Panc1 (cell line): ENCODE data around the gene SCG2. TPM values are rescaled to one million over a fixed set of nuclear protein-coding genes. Genes with fewer than 3 reads are reported as not detected.

Experiments
- ATAC-seq: fragments of 200-7000 bp; cut with Tn5 transposase; 2 replicates; pipeline ENCODE4 v1.9.1; 2020; ENCODE audit warnings: mild to moderate bottlenecking, moderate library complexity
- BruUV-seq: library from RNA; stranded (reverse); fragments of 400-500 nt; replicated peaks from 2 replicates; lab custom pipeline; 2021; lab: Mats Ljungman, UMichigan
- CTCF ChIA-PET: fragments of 300-600 bp; sonication (Branson Sonifier 250); formaldehyde crosslinking; loops from one replicate; lab custom pipeline; 2022; ENCODE audit warnings: antibody characterized with exemption; lab: Charles Lee
- POLR2A ChIA-PET: fragments of 300-600 bp; sonication (Branson Sonifier 250); formaldehyde crosslinking; loops from one replicate; lab custom pipeline; 2022; ENCODE audit warnings: antibody characterized with exemption; lab: Charles Lee
- DNase-seq: peaks from one replicate; pipeline ENCODE4 v3.0.0-alpha.2; 2010; ENCODE audit warnings: low read depth, low spot score
- H3K27ac ChIP-seq: 2 replicates; pipeline ENCODE4 v1.5.1; 2011; ENCODE audit warnings: mild to moderate bottlenecking, low read length, inconsistent platforms
- H3K27me3 ChIP-seq: fragments of 200-500 bp; sonication (Bioruptor generic); 2 replicates; pipeline ENCODE4 v1.6.0; 2014; ENCODE audit warnings: low read length, inconsistent platforms; ENCODE audit not compliant: control insufficient read depth, insufficient read depth
- H3K36me3 ChIP-seq: fragments of 200-500 bp; sonication (Bioruptor generic); 2 replicates; pipeline ENCODE4 v1.5.1; 2014; ENCODE audit warnings: inconsistent platforms, mild to moderate bottlenecking, low read length, moderate library complexity; ENCODE audit not compliant: control insufficient read depth, insufficient read depth
- H3K4me1 ChIP-seq: 2 replicates; pipeline ENCODE4 v1.5.1; 2011; ENCODE audit warnings: inconsistent platforms, mild to moderate bottlenecking, low read length, moderate library complexity; ENCODE audit not compliant: control insufficient read depth, insufficient read depth
- H3K4me3 ChIP-seq, 2 experiments: 2 replicates each; pipeline ENCODE4 v1.5.1; 2011 to 2012; ENCODE audit warnings: low read depth in 2 of 2, low read length in 2 of 2, mild to moderate bottlenecking in 2 of 2, inconsistent platforms in 1 of 2, moderate library complexity in 1 of 2
- H3K9me3 ChIP-seq: fragments of 200-500 bp; sonication (Bioruptor generic); 2 replicates; pipeline ENCODE4 v1.5.1; 2014; ENCODE audit warnings: low read depth, mild to moderate bottlenecking, inconsistent platforms, low read length, moderate library complexity; ENCODE audit not compliant: control insufficient read depth, insufficient read depth
- POLR2AphosphoS5 ChIP-seq: IDR thresholded peaks from 2 replicates; pipeline ENCODE4 v1.6.1; 2012; ENCODE audit warnings: mild to moderate bottlenecking, low read depth, low read length, moderate library complexity
- SIN3A ChIP-seq: IDR thresholded peaks from 2 replicates; pipeline ENCODE4 v1.6.1; 2012; ENCODE audit warnings: low read depth, mild to moderate bottlenecking, low read length, moderate library complexity, borderline replicate concordance; ENCODE audit not compliant: insufficient read depth
- TCF7L2 ChIP-seq: IDR thresholded peaks from 2 replicates; pipeline ENCODE4 v1.6.1; 2011; ENCODE audit warnings: mild to moderate bottlenecking, low read depth, low read length, inconsistent platforms
- in situ Hi-C: cut with HindIII; loops from 2 replicates; pipeline ENCODE4 v1.10.0; 2016; ENCODE audit warnings: low sequenced_read_pairs, low pct_unique_long_range_greater_than_20kb
- intact Hi-C: fragments of 100-400 bp; cut with micrococcal nuclease; formaldehyde crosslinking; loops from one replicate; pipeline ENCODE4 v1.10.0; 2022; ENCODE audit not compliant: unreplicated experiment
- total RNA-seq: library from RNA; stranded (reverse); gene quantifications from one replicate; pipeline ENCODE4 v1.2.1, GENCODE V29; 2021; ENCODE audit not compliant: unreplicated experiment
- TF ChIP-seq, protein P1 (sequence below): fragments of 450-650 bp; IDR thresholded peaks from 2 replicates; pipeline ENCODE4 v1.5.1; 2017; ENCODE audit warnings: mild to moderate bottlenecking
- TF ChIP-seq, protein P2 (sequence below), 2 experiments: IDR thresholded peaks; 2 replicates each; pipeline ENCODE4 v1.6.1; 2011 to 2012; ENCODE audit warnings: low read depth in 2 of 2, control low read depth in 1 of 2, low read length in 1 of 2, mild to moderate bottlenecking in 1 of 2, moderate library complexity in 1 of 2; ENCODE audit not compliant: insufficient read depth in 1 of 2

Gene SCG2
- total RNA-seq, 1 experiment from 2014 or later = 1.7 TPM

- in situ Hi-C loops (no loop called here), intact Hi-C loops (no loop called here)
- H3K27ac ChIP-seq = no peak overlapping the region
- H3K4me1 ChIP-seq = 0 out of 2 replicates have a peak, but pooled peaks cover 7% of the 10 kb centered on the region
- CTCF ChIA-PET = no interaction called here
- ATAC-seq = no peak
- DNase-seq = no peak
- peaks cover 7% of the 10 kb centered on the region; the same call in 1 of the 2 replicates for H3K9me3 ChIP-seq
- no peaks in the 10 kb centered on the region for H3K36me3 ChIP-seq
- no peak overlapping the region for H3K4me3 ChIP-seq
- POLR2A ChIA-PET = no interaction called here
- TF ChIP-seq TCF7L2 (no peak), POLR2AphosphoS5 (no peak), SIN3A (no peak)
- TF ChIP-seq, protein P1, sequence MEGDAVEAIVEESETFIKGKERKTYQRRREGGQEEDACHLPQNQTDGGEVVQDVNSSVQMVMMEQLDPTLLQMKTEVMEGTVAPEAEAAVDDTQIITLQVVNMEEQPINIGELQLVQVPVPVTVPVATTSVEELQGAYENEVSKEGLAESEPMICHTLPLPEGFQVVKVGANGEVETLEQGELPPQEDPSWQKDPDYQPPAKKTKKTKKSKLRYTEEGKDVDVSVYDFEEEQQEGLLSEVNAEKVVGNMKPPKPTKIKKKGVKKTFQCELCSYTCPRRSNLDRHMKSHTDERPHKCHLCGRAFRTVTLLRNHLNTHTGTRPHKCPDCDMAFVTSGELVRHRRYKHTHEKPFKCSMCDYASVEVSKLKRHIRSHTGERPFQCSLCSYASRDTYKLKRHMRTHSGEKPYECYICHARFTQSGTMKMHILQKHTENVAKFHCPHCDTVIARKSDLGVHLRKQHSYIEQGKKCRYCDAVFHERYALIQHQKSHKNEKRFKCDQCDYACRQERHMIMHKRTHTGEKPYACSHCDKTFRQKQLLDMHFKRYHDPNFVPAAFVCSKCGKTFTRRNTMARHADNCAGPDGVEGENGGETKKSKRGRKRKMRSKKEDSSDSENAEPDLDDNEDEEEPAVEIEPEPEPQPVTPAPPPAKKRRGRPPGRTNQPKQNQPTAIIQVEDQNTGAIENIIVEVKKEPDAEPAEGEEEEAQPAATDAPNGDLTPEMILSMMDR = no peak
- TF ChIP-seq, protein P2, sequence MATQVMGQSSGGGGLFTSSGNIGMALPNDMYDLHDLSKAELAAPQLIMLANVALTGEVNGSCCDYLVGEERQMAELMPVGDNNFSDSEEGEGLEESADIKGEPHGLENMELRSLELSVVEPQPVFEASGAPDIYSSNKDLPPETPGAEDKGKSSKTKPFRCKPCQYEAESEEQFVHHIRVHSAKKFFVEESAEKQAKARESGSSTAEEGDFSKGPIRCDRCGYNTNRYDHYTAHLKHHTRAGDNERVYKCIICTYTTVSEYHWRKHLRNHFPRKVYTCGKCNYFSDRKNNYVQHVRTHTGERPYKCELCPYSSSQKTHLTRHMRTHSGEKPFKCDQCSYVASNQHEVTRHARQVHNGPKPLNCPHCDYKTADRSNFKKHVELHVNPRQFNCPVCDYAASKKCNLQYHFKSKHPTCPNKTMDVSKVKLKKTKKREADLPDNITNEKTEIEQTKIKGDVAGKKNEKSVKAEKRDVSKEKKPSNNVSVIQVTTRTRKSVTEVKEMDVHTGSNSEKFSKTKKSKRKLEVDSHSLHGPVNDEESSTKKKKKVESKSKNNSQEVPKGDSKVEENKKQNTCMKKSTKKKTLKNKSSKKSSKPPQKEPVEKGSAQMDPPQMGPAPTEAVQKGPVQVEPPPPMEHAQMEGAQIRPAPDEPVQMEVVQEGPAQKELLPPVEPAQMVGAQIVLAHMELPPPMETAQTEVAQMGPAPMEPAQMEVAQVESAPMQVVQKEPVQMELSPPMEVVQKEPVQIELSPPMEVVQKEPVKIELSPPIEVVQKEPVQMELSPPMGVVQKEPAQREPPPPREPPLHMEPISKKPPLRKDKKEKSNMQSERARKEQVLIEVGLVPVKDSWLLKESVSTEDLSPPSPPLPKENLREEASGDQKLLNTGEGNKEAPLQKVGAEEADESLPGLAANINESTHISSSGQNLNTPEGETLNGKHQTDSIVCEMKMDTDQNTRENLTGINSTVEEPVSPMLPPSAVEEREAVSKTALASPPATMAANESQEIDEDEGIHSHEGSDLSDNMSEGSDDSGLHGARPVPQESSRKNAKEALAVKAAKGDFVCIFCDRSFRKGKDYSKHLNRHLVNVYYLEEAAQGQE (IDR thresholded peaks at IDR 0.05; ENCODE audit: insufficient read depth in 1 of 2, low read depth in 2 of 2, low read length in 1 of 2) = no peak
- BruUV-seq = no TSS peak
- H3K27me3 ChIP-seq = no peaks in the 10 kb centered on the region
Observed at GRCh38 chr2:223643309-223643708, 41.1 kb upstream of the SCG2 start.

DNA sequence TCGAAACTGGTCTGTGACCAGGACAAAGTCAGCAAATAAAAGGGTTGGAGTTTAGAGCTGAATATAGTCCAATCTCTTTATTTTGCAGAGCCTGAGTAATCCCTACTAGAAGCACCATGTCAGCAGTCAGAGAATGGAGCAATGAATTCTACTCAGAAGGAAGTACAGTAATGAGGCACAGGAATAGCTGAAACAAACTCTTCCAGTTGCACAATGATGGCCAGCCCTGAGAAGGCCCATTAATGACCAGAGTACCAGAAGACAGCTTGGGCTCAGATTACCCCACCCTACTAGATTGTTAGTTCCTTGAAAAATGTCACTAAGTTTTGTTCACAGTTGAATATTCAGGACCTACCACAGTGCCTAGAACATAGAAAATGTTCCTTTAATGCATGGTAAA lies 40.3 kb upstream of the SCG2 start:
- H3K9me3 ChIP-seq = peaks cover 7% of the 10 kb centered on the region; the same call in 1 of the 2 replicates
- H3K36me3 ChIP-seq = no peaks in the 10 kb centered on the region
- H3K27ac ChIP-seq = no peak overlapping the region
- ATAC-seq (no peak), DNase-seq (no peak)
- intact Hi-C loops (no loop called here), in situ Hi-C loops (no loop called here)
- no TSS peak for BruUV-seq
- 0 out of 2 replicates have a peak, but pooled peaks cover 7% of the 10 kb centered on the region for H3K4me1 ChIP-seq
- no peaks in the 10 kb centered on the region for H3K27me3 ChIP-seq
- ChIA-PET POLR2A (interaction anchor here (0.5 kb wide), 1 partner anchor 301 kb away, joined by 3 read pairs; no protein-coding TSS in a partner anchor), CTCF (no interaction called here)
- TF ChIP-seq, protein P1 = no peak
- TF ChIP-seq, protein P2 (IDR thresholded peaks at IDR 0.05; ENCODE audit: insufficient read depth in 1 of 2, low read depth in 2 of 2, low read length in 1 of 2) = no peak
- TF ChIP-seq TCF7L2 = no peak
- TF ChIP-seq POLR2AphosphoS5 = no peak
- TF ChIP-seq SIN3A = no peak
- H3K4me3 ChIP-seq = no peak overlapping the region
